CD8-positive, alpha-beta memory T cell (primary cell): Measurements from ENCODE around the gene SLIT3. TPM values are rescaled to one million over a fixed set of nuclear protein-coding genes. Genes with fewer than 3 reads are reported as not detected.

Source experiments
- CTCF ChIA-PET: fragments of 350-600 bp; sonication (Branson Sonifier 250); formaldehyde crosslinking; loops from one replicate; lab custom pipeline; 2021; ENCODE audit warnings: antibody characterized with exemption; lab: Charles Lee
- POLR2A ChIA-PET: fragments of 350-600 bp; sonication (Branson Sonifier 250); formaldehyde crosslinking; loops from one replicate; lab custom pipeline; 2021; ENCODE audit warnings: antibody characterized with exemption; lab: Charles Lee
- DNase-seq, 5 donors: peaks; one replicate each; pipeline versions ENCODE4 v3.0.0 to v3.0.0-alpha.2; 2020 to 2022; ENCODE audit warnings: mixed read lengths in 1 of 5
- H3K27ac ChIP-seq: one replicate; pipeline ENCODE4 v1.7.0; 2013; ENCODE audit warnings: low read depth, mild to moderate bottlenecking, low read length, moderate library complexity
- H3K27me3 ChIP-seq: 2 replicates; pipeline ENCODE4 v1.7.0; 2013; ENCODE audit warnings: low read length, mild to moderate bottlenecking; ENCODE audit not compliant: insufficient read depth, poor library complexity, severe bottlenecking
- H3K36me3 ChIP-seq: 2 replicates; pipeline ENCODE4 v1.7.0; 2013; ENCODE audit warnings: mild to moderate bottlenecking, low read length, moderate library complexity; ENCODE audit not compliant: insufficient read depth
- H3K4me1 ChIP-seq: 2 replicates; pipeline ENCODE4 v1.7.0; 2013; ENCODE audit warnings: mild to moderate bottlenecking, low read length, moderate library complexity; ENCODE audit not compliant: insufficient read depth
- H3K4me3 ChIP-seq: 2 replicates; pipeline ENCODE4 v1.7.0; 2013; ENCODE audit warnings: mild to moderate bottlenecking, low read length
- H3K9me3 ChIP-seq: 2 replicates; pipeline ENCODE4 v1.7.0; 2013; ENCODE audit warnings: mild to moderate bottlenecking, low read length
- H3K27ac Mint-ChIP-seq, 8 donors: one replicate each; pipeline ENCODE4 v1.8.0; 2020 to 2021; ENCODE audit warnings: mixed read lengths in 8 of 8, mild to moderate bottlenecking in 6 of 8, inconsistent platforms in 3 of 8, moderate library complexity in 3 of 8
- H3K27me3 Mint-ChIP-seq, 2 donors: one replicate each; pipeline ENCODE4 v1.8.0; 2020 to 2021; ENCODE audit warnings: mixed read lengths in 2 of 2, mild to moderate bottlenecking in 1 of 2, moderate library complexity in 1 of 2
- H3K36me3 Mint-ChIP-seq, 3 donors: one replicate each; pipeline ENCODE4 v1.8.0; 2020 to 2021; ENCODE audit warnings: mixed read lengths in 3 of 3, inconsistent platforms in 1 of 3, mild to moderate bottlenecking in 1 of 3
- H3K4me1 Mint-ChIP-seq, 3 donors: one replicate each; pipeline ENCODE4 v1.8.0; 2020 to 2021; ENCODE audit warnings: mixed read lengths in 3 of 3, inconsistent platforms in 1 of 3, mild to moderate bottlenecking in 1 of 3
- H3K4me3 Mint-ChIP-seq, 7 donors: one replicate each; pipeline ENCODE4 v1.8.0; 2020 to 2021; ENCODE audit warnings: mixed read lengths in 7 of 7, mild to moderate bottlenecking in 6 of 7, moderate library complexity in 4 of 7, inconsistent platforms in 2 of 7
- H3K9me3 Mint-ChIP-seq, 5 donors: one replicate each; pipeline ENCODE4 v1.8.0; 2020 to 2022; ENCODE audit warnings: mixed read lengths in 5 of 5, mild to moderate bottlenecking in 3 of 5, moderate library complexity in 2 of 5, inconsistent platforms in 1 of 5
- polyA plus RNA-seq: library from polyadenylated mRNA; unstranded; fragments of 300-500 nt; fragmentation: Illumina TruSeq; gene quantifications from one replicate; pipeline ENCODE4 v1.2.3, GENCODE V29; 2021
- total RNA-seq, 2 experiments: library from RNA; stranded (reverse); gene quantifications; one replicate each; pipeline ENCODE4 v1.2.3, GENCODE V29; 2021

The SLIT3 gene
- total and polyA plus RNA-seq, 3 experiments from 2014 or later = 0.49 to 0.72 TPM; not detected in 1

- H3K27ac Mint-ChIP-seq = no peak overlapping the region
- peaks cover 12 to 52% of the 10 kb centered on the region in 2 donors for H3K27me3 Mint-ChIP-seq
- ChIA-PET CTCF (no interaction called here), POLR2A (no interaction called here)
- no peak overlapping the region for H3K4me3 Mint-ChIP-seq
- no peaks in the 10 kb centered on the region for H3K4me1 ChIP-seq
- H3K36me3 Mint-ChIP-seq = no peaks in the 10 kb centered on the region
- no peaks in the 10 kb centered on the region for H3K9me3 ChIP-seq
- H3K4me1 Mint-ChIP-seq = no peaks in the 10 kb centered on the region
- H3K27me3 ChIP-seq = no peaks in the 10 kb centered on the region
- H3K4me3 ChIP-seq = no peak overlapping the region
- H3K36me3 ChIP-seq = no peaks in the 10 kb centered on the region
- peaks cover 0 to 3% (median 0%) of the 10 kb centered on the region in 5 donors for H3K9me3 Mint-ChIP-seq
- no peak overlapping the region for H3K27ac ChIP-seq
- DNase-seq = no peak
Observed at GRCh38 chr5:168920019-168920810, 380.7 kb downstream of the SLIT3 start.

- no peaks in the 10 kb centered on the region for H3K9me3 ChIP-seq
- H3K27ac Mint-ChIP-seq = no peak overlapping the region
- no peaks in the 10 kb centered on the region for H3K4me1 ChIP-seq
- H3K4me1 Mint-ChIP-seq = no peaks in the 10 kb centered on the region
- H3K4me3 ChIP-seq = no peak overlapping the region
- no peaks in the 10 kb centered on the region for H3K36me3 ChIP-seq
- no peaks in the 10 kb centered on the region for H3K36me3 Mint-ChIP-seq
- ChIA-PET CTCF (no interaction called here), POLR2A (no interaction called here)
- no peak overlapping the region for H3K4me3 Mint-ChIP-seq
- H3K27ac ChIP-seq = no peak overlapping the region
- no peak for DNase-seq
- H3K27me3 ChIP-seq = no peaks in the 10 kb centered on the region
- H3K9me3 Mint-ChIP-seq = peaks cover 0 to 3% (median 0%) of the 10 kb centered on the region in 5 donors
- peaks cover 11 to 55% of the 10 kb centered on the region in 2 donors for H3K27me3 Mint-ChIP-seq
Observed at GRCh38 chr5:168917947-168918600, 382.9 kb downstream of the SLIT3 start.

- Histone ChIP-seq H3K4me3 (no peak overlapping the region), H3K27ac (no peak overlapping the region), H3K36me3 (no peaks in the 10 kb centered on the region), H3K27me3 (no peaks in the 10 kb centered on the region), H3K9me3 (no peaks in the 10 kb centered on the region), H3K4me1 (no peaks in the 10 kb centered on the region)
- H3K9me3 Mint-ChIP-seq = peaks cover 0 to 3% (median 0%) of the 10 kb centered on the region in 5 donors
- no peaks in the 10 kb centered on the region for H3K4me1 Mint-ChIP-seq
- no peaks in the 10 kb centered on the region for H3K36me3 Mint-ChIP-seq
- DNase-seq = no peak
- POLR2A ChIA-PET = no interaction called here
- CTCF ChIA-PET = no interaction called here
- no peak overlapping the region for H3K4me3 Mint-ChIP-seq
- peaks cover 11 to 49% of the 10 kb centered on the region in 2 donors for H3K27me3 Mint-ChIP-seq
- H3K27ac Mint-ChIP-seq = no peak overlapping the region
Observed at GRCh38 chr5:168916852-168917251, 384.1 kb downstream of the SLIT3 start.

- ChIA-PET CTCF (no interaction called here), POLR2A (no interaction called here)
- H3K4me3 Mint-ChIP-seq = no peak overlapping the region
- no peak overlapping the region for H3K27ac ChIP-seq
- H3K4me1 ChIP-seq = no peaks in the 10 kb centered on the region
- H3K36me3 ChIP-seq = no peaks in the 10 kb centered on the region
- H3K27me3 ChIP-seq = no peaks in the 10 kb centered on the region
- DNase-seq = no peak
- no peak overlapping the region for H3K27ac Mint-ChIP-seq
- H3K4me3 ChIP-seq = no peak overlapping the region
- peaks cover 11 to 43% of the 10 kb centered on the region in 2 donors for H3K27me3 Mint-ChIP-seq
- H3K4me1 Mint-ChIP-seq = no peaks in the 10 kb centered on the region
- H3K9me3 ChIP-seq = no peaks in the 10 kb centered on the region
- no peaks in the 10 kb centered on the region for H3K36me3 Mint-ChIP-seq
- H3K9me3 Mint-ChIP-seq = no peaks in the 10 kb centered on the region
Observed at GRCh38 chr5:168916266-168916665, 384.7 kb downstream of the SLIT3 start.

GRCh38 chr5:168914491-168914890 is 386.4 kb downstream of the SLIT3 start:
- H3K27ac Mint-ChIP-seq = no peak overlapping the region
- Histone ChIP-seq H3K9me3 (no peaks in the 10 kb centered on the region), H3K27me3 (no peaks in the 10 kb centered on the region), H3K36me3 (no peaks in the 10 kb centered on the region), H3K4me1 (no peaks in the 10 kb centered on the region), H3K4me3 (no peak overlapping the region), H3K27ac (no peak overlapping the region)
- ChIA-PET POLR2A (no interaction called here), CTCF (no interaction called here)
- H3K4me1 Mint-ChIP-seq = no peaks in the 10 kb centered on the region
- H3K9me3 Mint-ChIP-seq = no peaks in the 10 kb centered on the region
- no peak overlapping the region for H3K4me3 Mint-ChIP-seq
- no peak for DNase-seq
- peaks cover 0 to 26% of the 10 kb centered on the region in 2 donors for H3K27me3 Mint-ChIP-seq
- H3K36me3 Mint-ChIP-seq = no peaks in the 10 kb centered on the region

- H3K27me3 Mint-ChIP-seq = peaks cover 0 to 10% of the 10 kb centered on the region in 2 donors
- H3K4me3 Mint-ChIP-seq = no peak overlapping the region
Observed at GRCh38 chr5:168910874-168911273, 390.1 kb downstream of the SLIT3 start.

GRCh38 chr5:168908207-168908606 is 392.7 kb downstream of the SLIT3 start:
- no peaks in the 10 kb centered on the region for H3K36me3 Mint-ChIP-seq
- Histone ChIP-seq H3K27ac (no peak overlapping the region), H3K27me3 (no peaks in the 10 kb centered on the region), H3K4me3 (no peak overlapping the region), H3K36me3 (no peaks in the 10 kb centered on the region), H3K9me3 (no peaks in the 10 kb centered on the region), H3K4me1 (no peaks in the 10 kb centered on the region)
- peaks cover 1 to 8% of the 10 kb centered on the region in 2 donors for H3K27me3 Mint-ChIP-seq
- no peak overlapping the region for H3K27ac Mint-ChIP-seq
- peaks cover 0 to 2% (median 0%) of the 10 kb centered on the region in 5 donors for H3K9me3 Mint-ChIP-seq
- no peaks in the 10 kb centered on the region for H3K4me1 Mint-ChIP-seq
- no peak overlapping the region for H3K4me3 Mint-ChIP-seq
- no peak for DNase-seq
- ChIA-PET CTCF (no interaction called here), POLR2A (no interaction called here)

More at GRCh38 chr5:168910874-168911273, 390.1 kb downstream of the SLIT3 start:
- Mint-ChIP-seq H3K4me1 (no peaks in the 10 kb centered on the region), H3K36me3 (no peaks in the 10 kb centered on the region), H3K9me3 (no peaks in the 10 kb centered on the region), H3K27ac (no peak overlapping the region)
- CTCF ChIA-PET = no interaction called here
- H3K27me3 ChIP-seq = no peaks in the 10 kb centered on the region
- no peak for DNase-seq
- H3K9me3 ChIP-seq = no peaks in the 10 kb centered on the region
- no peak overlapping the region for H3K4me3 ChIP-seq
- H3K4me1 ChIP-seq = no peaks in the 10 kb centered on the region
- no peaks in the 10 kb centered on the region for H3K36me3 ChIP-seq
- H3K27ac ChIP-seq = no peak overlapping the region
- POLR2A ChIA-PET = no interaction called here

- H3K27me3 Mint-ChIP-seq = peaks cover 4 to 8% of the 10 kb centered on the region in 2 donors
- CTCF ChIA-PET = no interaction called here
- POLR2A ChIA-PET = no interaction called here
Observed at GRCh38 chr5:168903061-168903460, 397.9 kb downstream of the SLIT3 start.

More at GRCh38 chr5:168903061-168903460, 397.9 kb downstream of the SLIT3 start:
- H3K4me1 Mint-ChIP-seq = peaks cover 0 to 4% (median 0%) of the 10 kb centered on the region in 3 donors
- H3K4me3 Mint-ChIP-seq = no peak overlapping the region
- H3K27me3 ChIP-seq = no peaks in the 10 kb centered on the region
- H3K36me3 Mint-ChIP-seq = no peaks in the 10 kb centered on the region
- no peaks in the 10 kb centered on the region for H3K36me3 ChIP-seq
- H3K4me1 ChIP-seq = no peaks in the 10 kb centered on the region
- no peak overlapping the region for H3K27ac ChIP-seq
- no peak overlapping the region for H3K27ac Mint-ChIP-seq
- no peak for DNase-seq
- peaks cover 0 to 5% (median 0%) of the 10 kb centered on the region in 5 donors for H3K9me3 Mint-ChIP-seq
- no peaks in the 10 kb centered on the region for H3K9me3 ChIP-seq
- H3K4me3 ChIP-seq = no peak overlapping the region
